H1 (cell line): ENCODE results near the gene PSMC4. TPM values are rescaled to one million over a fixed set of nuclear protein-coding genes. Genes with fewer than 3 reads are reported as not detected.

Experiments
- ASH2L ChIP-seq: fragments of 200-600, 300-600 bp; sonication (generic); IDR thresholded peaks from one replicate; pipeline ENCODE4 v1.7.1; 2017; ENCODE audit warnings: low read length
- CREB1 ChIP-seq: IDR thresholded peaks from 2 replicates; pipeline ENCODE4 v1.6.1; 2012; ENCODE audit warnings: inconsistent platforms
- EP300 ChIP-seq, 2 experiments: IDR thresholded peaks; 1 replicate in 1 of 2; 2 replicates in 1 of 2; pipeline ENCODE4 v1.6.1; 2011 to 2012; ENCODE audit warnings: low read depth in 2 of 2, low read length in 2 of 2, mild to moderate bottlenecking in 2 of 2, borderline replicate concordance in 1 of 2, inconsistent platforms in 1 of 2, moderate library complexity in 1 of 2
- FOSL1 ChIP-seq: IDR thresholded peaks from 2 replicates; pipeline ENCODE4 v1.6.1; 2011; ENCODE audit warnings: mild to moderate bottlenecking, low read depth, low read length, moderate library complexity; ENCODE audit not compliant: insufficient read depth
- KDM1A ChIP-seq: fragments of 200-600, 300-600 bp; sonication (generic); IDR thresholded peaks from 2 replicates; pipeline ENCODE4 v1.7.1; 2016; ENCODE audit warnings: mild to moderate bottlenecking, low read length, borderline replicate concordance
- ZNF274 ChIP-seq: IDR thresholded peaks from 2 replicates; pipeline ENCODE4 v1.7.0; 2012; ENCODE audit warnings: low read length, borderline replicate concordance; ENCODE audit errors: extremely low read depth
- polyA plus RNA-seq, 7 experiments: library from polyadenylated mRNA; depleted of rRNA in 3 of 7; stranded (reverse) in 5 of 7; unstranded in 2 of 7; fragments of >200 nt in 5 of 7; fragments of 200-250 nt in 2 of 7; gene quantifications; 1 replicate in 5 of 7; 2 replicates in 1 of 7; 4 replicates in 1 of 7; pipeline versions ENCODE4 v1.2.1 to v1.2.3, GENCODE V29; 2011 to 2013; ENCODE audit warnings: missing spikeins in 2 of 7, mixed read lengths in 2 of 7
- total RNA-seq: library from RNA; stranded (reverse); fragmentation: NEBNext Ultra II Directional; extraction: Animal tissue kit (Norgen Biotek cat#: 25700); gene quantifications from 2 replicates; pipeline ENCODE4 v1.2.1, GENCODE V29; 2021
- TF ChIP-seq, protein P1 (sequence below): IDR thresholded peaks from 2 replicates; pipeline ENCODE4 v1.6.1; 2011; ENCODE audit warnings: low read length, improper control_type of control experiment

Gene PSMC4
- total and polyA plus RNA-seq, 2 of the 8 experiments (the other 6 are each of a cell fraction or from before 2014, with no cell fraction given), result 116 to 126 TPM

DNA sequence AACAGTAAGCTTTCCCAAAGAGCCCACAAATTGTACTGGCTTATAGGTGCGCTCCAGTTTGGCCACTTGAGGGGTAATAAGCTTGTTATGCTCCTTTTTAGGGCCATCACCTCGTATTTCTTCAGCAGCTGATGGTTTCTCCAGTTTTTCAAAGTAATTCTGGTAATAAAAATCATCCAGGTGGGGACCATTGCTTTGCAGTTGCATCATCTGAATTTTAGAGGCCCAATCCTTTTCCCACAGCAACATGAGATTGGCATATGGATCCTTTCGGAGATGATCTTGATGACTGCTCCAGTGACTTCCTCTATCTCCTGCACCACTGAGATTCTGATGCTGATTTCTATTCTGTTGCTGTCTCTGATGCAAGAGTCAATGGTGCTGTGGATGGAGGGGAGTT, 53.0 kb downstream of the PSMC4 start (continued):
- TF ChIP-seq ASH2L (no peak), CREB1 (no peak), KDM1A (no peak), FOSL1 (no peak), ZNF274 (no peak), EP300 (IDR thresholded peaks at IDR 0.05; ENCODE audit: borderline replicate concordance in 1 of 2, low read depth in 2 of 2, low read length in 2 of 2) (no peak)
- TF ChIP-seq, protein P1, sequence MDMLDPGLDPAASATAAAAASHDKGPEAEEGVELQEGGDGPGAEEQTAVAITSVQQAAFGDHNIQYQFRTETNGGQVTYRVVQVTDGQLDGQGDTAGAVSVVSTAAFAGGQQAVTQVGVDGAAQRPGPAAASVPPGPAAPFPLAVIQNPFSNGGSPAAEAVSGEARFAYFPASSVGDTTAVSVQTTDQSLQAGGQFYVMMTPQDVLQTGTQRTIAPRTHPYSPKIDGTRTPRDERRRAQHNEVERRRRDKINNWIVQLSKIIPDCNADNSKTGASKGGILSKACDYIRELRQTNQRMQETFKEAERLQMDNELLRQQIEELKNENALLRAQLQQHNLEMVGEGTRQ, result no peak
- TF ChIP-seq, all 59 proteins: peak for 0
